HL-60 (cell line): ENCODE results near the gene B3GALNT2.
A peak's percentile ranks its signal among the peaks of the same experiment; 100 is the strongest.

Experiments used
- DNase-seq, 2 experiments: peaks; one replicate each; pipeline ENCODE4 v3.0.0-alpha.2; 2010 to 2020; ENCODE audit warnings: low read depth in 1 of 2, low spot score in 1 of 2
- H3K27ac ChIP-seq: fragments of 250-450 bp; sonication (Bioruptor Pico); replicated peaks from 2 replicates; pipeline ENCODE4 v1.5.1; 2020; ENCODE audit warnings: mild to moderate bottlenecking, moderate library complexity
- H3K27me3 ChIP-seq: fragments of 250-450 bp; sonication (Bioruptor Pico); 2 replicates; pipeline ENCODE4 v1.5.1; 2021; ENCODE audit warnings: mild to moderate bottlenecking, moderate library complexity; ENCODE audit not compliant: insufficient read depth, poor library complexity, severe bottlenecking
- H3K4me3 ChIP-seq: replicated peaks from 2 replicates; pipeline ENCODE4 v1.5.1; 2011; ENCODE audit warnings: mild to moderate bottlenecking, control low read depth, low read length; ENCODE audit not compliant: insufficient read depth
- CTCF ChIP-seq: IDR thresholded peaks from one replicate; pipeline ENCODE4 v1.5.1; 2011; ENCODE audit warnings: low read length, control low read depth, inconsistent platforms; ENCODE audit not compliant: insufficient read depth
- GABPA ChIP-seq: IDR thresholded peaks from 2 replicates; pipeline ENCODE4 v1.6.1; 2012; ENCODE audit warnings: low read depth
- POLR2AphosphoS5 ChIP-seq: IDR thresholded peaks from 2 replicates; pipeline ENCODE4 v1.6.1; 2012; ENCODE audit warnings: low read depth
- REST ChIP-seq: IDR thresholded peaks from 2 replicates; pipeline ENCODE4 v1.6.1; 2012; ENCODE audit warnings: low read depth; ENCODE audit not compliant: insufficient replicate concordance
- SPI1 ChIP-seq: IDR thresholded peaks from 2 replicates; pipeline ENCODE4 v1.6.1; 2012; ENCODE audit warnings: low read depth, mild to moderate bottlenecking, borderline replicate concordance

The B3GALNT2 gene

GRCh38 chr1:235415008-235415904, 89.0 kb downstream of the B3GALNT2 start:
- no peak overlapping the region for H3K27ac ChIP-seq

GRCh38 chr1:235411489-235412486, 92.5 kb downstream of the B3GALNT2 start:
- no peak for TF ChIP-seq REST
- no peak for TF ChIP-seq SPI1
- no peak for TF ChIP-seq GABPA
- TF ChIP-seq CTCF, result no peak
- peak in 1 of 2 experiments; percentile 3 for DNase-seq
- Histone ChIP-seq H3K27ac (no peak overlapping the region), H3K4me3 (no peak overlapping the region), H3K27me3 (no peaks in the 10 kb centered on the region)

More at GRCh38 chr1:235415008-235415904, 89.0 kb downstream of the B3GALNT2 start:
- Histone ChIP-seq H3K4me3 (no peak overlapping the region), H3K27me3 (no peaks in the 10 kb centered on the region)
- TF ChIP-seq REST, result no peak
- peak; percentile 60 for TF ChIP-seq CTCF
- TF ChIP-seq GABPA, result no peak
- no peak for TF ChIP-seq SPI1
- peak; percentile 51 to 77 for DNase-seq

- Histone ChIP-seq H3K4me3 (no peak overlapping the region), H3K27me3 (no peaks in the 10 kb centered on the region), H3K27ac (no peak overlapping the region)
- DNase-seq, result no peak
- TF ChIP-seq CTCF, result no peak
- TF ChIP-seq POLR2AphosphoS5, result no peak
- no peak for TF ChIP-seq GABPA
Measured at GRCh38 chr1:235410467-235410866, 93.8 kb downstream of the B3GALNT2 start.
